ENCODE data around the gene CAMK4.

DNA sequence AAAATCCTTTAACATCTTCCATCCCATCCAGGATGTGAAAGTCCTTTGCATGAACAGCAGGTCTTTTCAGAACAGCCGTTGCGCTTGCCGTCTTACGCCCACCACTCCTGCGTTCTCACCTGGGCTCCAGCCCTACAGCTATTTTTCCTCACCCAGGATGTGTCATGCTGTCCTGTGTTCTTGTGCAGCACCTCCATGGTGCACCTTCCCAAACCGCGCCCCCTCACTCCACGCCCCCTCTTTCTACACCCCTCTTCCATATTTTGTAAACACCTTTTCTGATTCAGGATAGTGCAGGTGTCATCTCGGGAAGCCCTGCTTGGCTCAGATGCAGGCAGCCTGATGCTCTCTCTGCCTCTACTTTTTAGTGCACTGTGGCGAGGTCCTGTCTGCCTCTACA, 18.4 kb downstream of the CAMK4 start:
- TF ChIP-seq EZH2 (IDR thresholded peaks at IDR 0.05; ENCODE audit: low read depth, unreplicated experiment) = no peak
- TF ChIP-seq, protein P1, sequence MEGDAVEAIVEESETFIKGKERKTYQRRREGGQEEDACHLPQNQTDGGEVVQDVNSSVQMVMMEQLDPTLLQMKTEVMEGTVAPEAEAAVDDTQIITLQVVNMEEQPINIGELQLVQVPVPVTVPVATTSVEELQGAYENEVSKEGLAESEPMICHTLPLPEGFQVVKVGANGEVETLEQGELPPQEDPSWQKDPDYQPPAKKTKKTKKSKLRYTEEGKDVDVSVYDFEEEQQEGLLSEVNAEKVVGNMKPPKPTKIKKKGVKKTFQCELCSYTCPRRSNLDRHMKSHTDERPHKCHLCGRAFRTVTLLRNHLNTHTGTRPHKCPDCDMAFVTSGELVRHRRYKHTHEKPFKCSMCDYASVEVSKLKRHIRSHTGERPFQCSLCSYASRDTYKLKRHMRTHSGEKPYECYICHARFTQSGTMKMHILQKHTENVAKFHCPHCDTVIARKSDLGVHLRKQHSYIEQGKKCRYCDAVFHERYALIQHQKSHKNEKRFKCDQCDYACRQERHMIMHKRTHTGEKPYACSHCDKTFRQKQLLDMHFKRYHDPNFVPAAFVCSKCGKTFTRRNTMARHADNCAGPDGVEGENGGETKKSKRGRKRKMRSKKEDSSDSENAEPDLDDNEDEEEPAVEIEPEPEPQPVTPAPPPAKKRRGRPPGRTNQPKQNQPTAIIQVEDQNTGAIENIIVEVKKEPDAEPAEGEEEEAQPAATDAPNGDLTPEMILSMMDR (conservative IDR thresholded peaks at IDR 0.05; ENCODE audit: low read depth in 2 of 2) = no peak
- no peak for TF ChIP-seq EZH2phosphoT487 (IDR thresholded peaks at IDR 0.05; ENCODE audit: unreplicated experiment)
- no peak for TF ChIP-seq POLR2AphosphoS5 (IDR thresholded peaks at IDR 0.05; ENCODE audit: low read depth)
- no peak for TF ChIP-seq STAT1 (IDR thresholded peaks at IDR 0.05; ENCODE audit: unreplicated experiment)
- no peak for TF ChIP-seq JUNB (IDR thresholded peaks at IDR 0.05; ENCODE audit: unreplicated experiment)
- TF ChIP-seq, protein P2, sequence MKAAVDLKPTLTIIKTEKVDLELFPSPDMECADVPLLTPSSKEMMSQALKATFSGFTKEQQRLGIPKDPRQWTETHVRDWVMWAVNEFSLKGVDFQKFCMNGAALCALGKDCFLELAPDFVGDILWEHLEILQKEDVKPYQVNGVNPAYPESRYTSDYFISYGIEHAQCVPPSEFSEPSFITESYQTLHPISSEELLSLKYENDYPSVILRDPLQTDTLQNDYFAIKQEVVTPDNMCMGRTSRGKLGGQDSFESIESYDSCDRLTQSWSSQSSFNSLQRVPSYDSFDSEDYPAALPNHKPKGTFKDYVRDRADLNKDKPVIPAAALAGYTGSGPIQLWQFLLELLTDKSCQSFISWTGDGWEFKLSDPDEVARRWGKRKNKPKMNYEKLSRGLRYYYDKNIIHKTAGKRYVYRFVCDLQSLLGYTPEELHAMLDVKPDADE (IDR thresholded peaks at IDR 0.05) = no peak
- TF ChIP-seq, protein P3, sequence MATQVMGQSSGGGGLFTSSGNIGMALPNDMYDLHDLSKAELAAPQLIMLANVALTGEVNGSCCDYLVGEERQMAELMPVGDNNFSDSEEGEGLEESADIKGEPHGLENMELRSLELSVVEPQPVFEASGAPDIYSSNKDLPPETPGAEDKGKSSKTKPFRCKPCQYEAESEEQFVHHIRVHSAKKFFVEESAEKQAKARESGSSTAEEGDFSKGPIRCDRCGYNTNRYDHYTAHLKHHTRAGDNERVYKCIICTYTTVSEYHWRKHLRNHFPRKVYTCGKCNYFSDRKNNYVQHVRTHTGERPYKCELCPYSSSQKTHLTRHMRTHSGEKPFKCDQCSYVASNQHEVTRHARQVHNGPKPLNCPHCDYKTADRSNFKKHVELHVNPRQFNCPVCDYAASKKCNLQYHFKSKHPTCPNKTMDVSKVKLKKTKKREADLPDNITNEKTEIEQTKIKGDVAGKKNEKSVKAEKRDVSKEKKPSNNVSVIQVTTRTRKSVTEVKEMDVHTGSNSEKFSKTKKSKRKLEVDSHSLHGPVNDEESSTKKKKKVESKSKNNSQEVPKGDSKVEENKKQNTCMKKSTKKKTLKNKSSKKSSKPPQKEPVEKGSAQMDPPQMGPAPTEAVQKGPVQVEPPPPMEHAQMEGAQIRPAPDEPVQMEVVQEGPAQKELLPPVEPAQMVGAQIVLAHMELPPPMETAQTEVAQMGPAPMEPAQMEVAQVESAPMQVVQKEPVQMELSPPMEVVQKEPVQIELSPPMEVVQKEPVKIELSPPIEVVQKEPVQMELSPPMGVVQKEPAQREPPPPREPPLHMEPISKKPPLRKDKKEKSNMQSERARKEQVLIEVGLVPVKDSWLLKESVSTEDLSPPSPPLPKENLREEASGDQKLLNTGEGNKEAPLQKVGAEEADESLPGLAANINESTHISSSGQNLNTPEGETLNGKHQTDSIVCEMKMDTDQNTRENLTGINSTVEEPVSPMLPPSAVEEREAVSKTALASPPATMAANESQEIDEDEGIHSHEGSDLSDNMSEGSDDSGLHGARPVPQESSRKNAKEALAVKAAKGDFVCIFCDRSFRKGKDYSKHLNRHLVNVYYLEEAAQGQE (IDR thresholded peaks at IDR 0.05; ENCODE audit: unreplicated experiment) = no peak
- no peak for TF ChIP-seq CREB1 (CRISPR knock-in tag; IDR thresholded peaks at IDR 0.05; ENCODE audit: low read depth)
- TF ChIP-seq NANOG (IDR thresholded peaks at IDR 0.05; ENCODE audit: borderline replicate concordance) = no peak
